Bronchial smooth muscle cell (primary cell): ENCODE measurements around the gene CCDC187. TPM values are rescaled to one million over a fixed set of nuclear protein-coding genes. Genes with fewer than 3 reads are reported as not detected.

ENCODE experiments used
- total RNA-seq: library from RNA; depleted of rRNA; stranded (reverse); fragments of >200 nt; gene quantifications from 2 replicates; pipeline ENCODE4 v1.2.1, GENCODE V29; 2014

The CCDC187 gene
- under 0.01 TPM in 2 replicates for total RNA-seq

GRCh38 chr9:136303825-136304416, at the start of gene CCDC187:
Gene CCDC187, minus strand, starts transcription at chr9:136304094. Its CDS starts 264 bp downstream, at chr9:136303830.

DNA sequence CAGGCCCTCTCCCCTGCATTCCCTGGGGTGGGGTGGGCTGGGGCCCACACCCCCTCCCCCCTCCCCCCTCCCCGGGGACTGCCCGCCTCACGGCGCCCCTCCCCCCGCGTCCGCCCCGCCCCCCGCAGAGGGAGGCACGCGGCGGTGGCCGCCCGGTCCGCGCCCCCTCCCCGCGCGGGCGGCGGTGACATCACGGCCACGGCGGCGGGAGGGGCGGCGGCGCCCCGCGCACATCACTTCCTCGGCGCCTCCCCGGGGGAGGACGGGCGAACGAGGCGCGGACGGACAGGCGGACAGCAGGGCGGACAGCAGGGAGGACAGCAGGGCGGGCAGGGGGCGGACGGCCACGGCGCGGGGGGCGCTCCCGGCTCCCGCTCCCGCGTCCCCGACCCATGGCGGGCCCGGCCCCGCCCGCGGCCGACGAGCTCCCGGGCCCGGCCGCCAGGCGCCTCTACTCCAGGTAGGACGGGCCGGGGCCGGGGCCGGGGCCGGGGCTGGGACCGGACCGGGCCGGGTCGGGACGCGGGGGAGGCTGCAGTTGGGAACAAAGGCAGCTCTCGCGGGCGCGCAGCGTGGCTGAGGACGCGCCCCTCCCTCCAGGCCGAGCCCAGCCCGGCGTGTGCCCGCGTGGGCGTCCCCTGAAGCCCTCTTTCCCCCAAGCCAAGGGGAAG, 23.5 kb upstream of the CCDC187 start, which contains the start of gene GPSM1:
GPSM1 (plus strand) TSS at position 236 of the 671 bp plus-strand sequence; CDS start at position 393, 157 bp downstream.

DNA sequence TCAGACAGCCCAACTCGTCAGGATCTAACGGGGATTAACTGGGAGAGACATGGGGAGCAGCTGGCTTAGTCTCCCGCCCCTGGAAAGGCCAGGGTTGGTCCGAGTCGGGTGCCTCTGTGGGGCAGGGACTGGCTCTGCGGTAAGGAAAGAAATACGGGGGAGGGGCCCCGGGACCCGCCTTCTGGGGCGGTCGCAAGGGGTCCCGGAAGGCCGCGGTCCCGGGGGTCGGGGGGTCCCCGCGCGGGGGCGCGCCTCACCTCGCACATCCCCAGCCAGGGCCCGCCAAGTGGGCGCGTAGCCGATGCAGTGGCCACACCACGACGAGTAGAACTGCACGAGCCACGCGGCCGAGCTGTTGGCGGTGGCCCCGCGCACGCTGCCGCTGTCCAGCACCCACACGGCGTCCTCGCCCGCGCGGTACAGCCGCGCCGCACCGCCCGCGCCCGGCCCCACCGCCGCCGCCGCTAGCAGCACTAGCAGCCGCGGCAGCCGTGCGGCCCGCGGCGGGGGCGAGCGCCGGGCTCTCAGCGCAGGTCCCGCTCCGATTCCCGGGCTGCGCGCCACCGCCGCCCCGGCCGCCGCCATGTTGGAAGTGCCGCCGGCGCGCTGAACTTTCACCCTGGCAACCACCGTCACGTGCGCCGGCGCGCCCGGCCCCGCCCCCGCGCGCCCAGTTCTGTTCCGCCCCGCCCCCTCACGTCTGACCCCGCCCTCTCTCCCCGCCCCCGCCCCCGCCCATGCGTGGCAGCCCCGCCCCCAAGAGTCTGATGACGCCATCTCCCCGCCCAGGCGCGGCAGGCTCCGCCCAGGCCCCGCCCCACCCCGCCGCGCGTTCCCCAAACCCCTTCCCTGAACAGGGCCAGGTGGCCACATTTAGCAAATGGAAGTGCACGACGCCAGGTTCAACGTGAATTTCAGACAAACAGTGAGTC, 58.4 kb downstream of the CCDC187 start, which contains the start of gene QSOX2:
QSOX2 (minus strand) TSS at position 594 of the 932 bp plus-strand sequence; CDS start at position 585, 9 bp downstream.

GRCh38 chr9:136204838-136205706, 98.8 kb downstream of the CCDC187 start, which contains the start of gene LHX3:
Gene LHX3, minus strand, starts transcription at chr9:136205128. Its CDS starts 116 bp downstream, at chr9:136205012.

Other genes with a start within 250 kb of the CCDC187 start
- gene NACC2, start 208.8 kb downstream of the CCDC187 start, total RNA-seq: 11.5 and 12.9 TPM in 2 replicates
- gene TMEM250, start 185.2 kb downstream of the CCDC187 start, total RNA-seq: 27.4 and 29.3 TPM in 2 replicates
- not detected in 2 replicates for gene LHX3, start 99.0 kb downstream of the CCDC187 start, total RNA-seq
- 4.3 and 4.4 TPM in 2 replicates for gene QSOX2, start 58.3 kb downstream of the CCDC187 start, total RNA-seq
- gene GPSM1, start 23.4 kb upstream of the CCDC187 start, total RNA-seq: 70.9 and 79.5 TPM in 2 replicates
- gene DNLZ, start 59.6 kb upstream of the CCDC187 start, total RNA-seq: 14.5 and 15.6 TPM in 2 replicates
- gene CARD9, start 69.6 kb upstream of the CCDC187 start, total RNA-seq: 0.77 and 0.79 TPM in 2 replicates
- gene SNAPC4, start 96.1 kb upstream of the CCDC187 start, total RNA-seq: 3.6 and 4.6 TPM in 2 replicates
- 19.5 and 22.6 TPM in 2 replicates for gene ENTR1, start 106.5 kb upstream of the CCDC187 start, total RNA-seq
- gene PMPCA, start 106.6 kb upstream of the CCDC187 start, total RNA-seq: 30.7 and 36.9 TPM in 2 replicates
- 4.5 and 4.6 TPM in 2 replicates for gene INPP5E, start 135.8 kb upstream of the CCDC187 start, total RNA-seq
- 10.4 and 12.3 TPM in 2 replicates for gene SEC16A, start 178.9 kb upstream of the CCDC187 start, total RNA-seq
- gene NOTCH1, start 242.0 kb upstream of the CCDC187 start, total RNA-seq: 11.8 and 17.3 TPM in 2 replicates